ENCODE data around the gene GADL1. TPM values are rescaled to one million over a fixed set of nuclear protein-coding genes. Genes with fewer than 3 reads are reported as not detected.

GADL1 gene
- total RNA-seq, 1 experiment from 2014 or later, result 0.09 TPM

DNA sequence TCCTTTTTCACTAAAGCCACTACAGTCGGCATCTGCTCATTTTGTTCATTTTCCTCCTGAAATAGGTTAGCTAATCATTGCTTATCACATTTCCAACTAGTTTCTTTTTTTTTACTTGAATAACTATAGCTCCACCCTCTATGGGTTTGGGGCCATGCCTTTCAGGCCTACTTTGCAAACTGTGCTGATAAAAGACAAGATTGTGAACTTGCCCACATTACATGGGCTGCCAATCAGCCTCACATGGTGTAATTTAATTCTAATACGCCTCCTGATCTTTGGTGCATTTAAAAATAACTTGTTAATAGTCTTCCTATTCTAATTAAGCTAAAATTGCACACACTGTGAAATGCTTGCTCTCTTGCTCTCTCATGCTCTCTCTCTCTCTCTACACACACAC is 197.6 kb downstream of the GADL1 start:
- no peaks in the 10 kb centered on the region for H3K27me3 ChIP-seq (ENCODE audit: insufficient read depth, low read length)
- H3K79me1 ChIP-seq (ENCODE audit: insufficient read depth, low read depth, low read length, poor library complexity, severe bottlenecking), result no peaks in the 10 kb centered on the region
- H3T11ph ChIP-seq (ENCODE audit: low read length), result no peak overlapping the region
- no peak overlapping the region for H2AK5ac ChIP-seq (ENCODE audit: insufficient read length, low read length)
- Mint-ChIP-seq H3K36me3 (ENCODE audit: insufficient read depth in 1 of 3, low read depth in 3 of 3) (peaks cover 16 to 22% (median 19%) of the 10 kb centered on the region in 3 experiments), H3K27ac (no peak overlapping the region; a peak in 1 of 7 replicates), H3K4me1 (peaks cover 27 to 39% of the 10 kb centered on the region in 2 experiments), H3K4me3 (no peak overlapping the region), H3K9me3 (peaks cover 5 to 11% of the 10 kb centered on the region in 2 experiments; a peak in 4 of 5 replicates), H3K27me3 (ENCODE audit: low read depth) (no peaks in the 10 kb centered on the region)
- H3K4ac ChIP-seq (ENCODE audit: low read depth, low read length), result no peak overlapping the region
- H3K23me2 ChIP-seq (ENCODE audit: insufficient read length, low read depth, low read length, poor library complexity, severe bottlenecking), result no peaks in the 10 kb centered on the region
- H2AFZ ChIP-seq (ENCODE audit: low read length), result no peak overlapping the region
- no peaks in the 10 kb centered on the region for H3K79me2 ChIP-seq (ENCODE audit: insufficient read depth, low read length)
- H3K23ac ChIP-seq (ENCODE audit: insufficient read length, low read depth, low read length), result no peak overlapping the region
- H3K18ac ChIP-seq (ENCODE audit: insufficient read length, low read depth, low read length), result no peak overlapping the region
- H3K14ac ChIP-seq (ENCODE audit: insufficient read depth, low read length), result no peak overlapping the region
- H4K20me1 ChIP-seq (ENCODE audit: control insufficient read depth, insufficient read depth, insufficient read length), result no peaks in the 10 kb centered on the region
- TF ChIP-seq, protein P1, sequence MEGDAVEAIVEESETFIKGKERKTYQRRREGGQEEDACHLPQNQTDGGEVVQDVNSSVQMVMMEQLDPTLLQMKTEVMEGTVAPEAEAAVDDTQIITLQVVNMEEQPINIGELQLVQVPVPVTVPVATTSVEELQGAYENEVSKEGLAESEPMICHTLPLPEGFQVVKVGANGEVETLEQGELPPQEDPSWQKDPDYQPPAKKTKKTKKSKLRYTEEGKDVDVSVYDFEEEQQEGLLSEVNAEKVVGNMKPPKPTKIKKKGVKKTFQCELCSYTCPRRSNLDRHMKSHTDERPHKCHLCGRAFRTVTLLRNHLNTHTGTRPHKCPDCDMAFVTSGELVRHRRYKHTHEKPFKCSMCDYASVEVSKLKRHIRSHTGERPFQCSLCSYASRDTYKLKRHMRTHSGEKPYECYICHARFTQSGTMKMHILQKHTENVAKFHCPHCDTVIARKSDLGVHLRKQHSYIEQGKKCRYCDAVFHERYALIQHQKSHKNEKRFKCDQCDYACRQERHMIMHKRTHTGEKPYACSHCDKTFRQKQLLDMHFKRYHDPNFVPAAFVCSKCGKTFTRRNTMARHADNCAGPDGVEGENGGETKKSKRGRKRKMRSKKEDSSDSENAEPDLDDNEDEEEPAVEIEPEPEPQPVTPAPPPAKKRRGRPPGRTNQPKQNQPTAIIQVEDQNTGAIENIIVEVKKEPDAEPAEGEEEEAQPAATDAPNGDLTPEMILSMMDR (conservative IDR thresholded peaks at IDR 0.05), result no peak
- H2BK12ac ChIP-seq (ENCODE audit: insufficient read length, low read depth, low read length), result no peak overlapping the region
- H3K4me1 ChIP-seq (ENCODE audit: insufficient read depth, low read length), result peaks cover 6% of the 10 kb centered on the region; the same call in 1 of the 2 replicates
- no peaks in the 10 kb centered on the region for H3K9me3 ChIP-seq (ENCODE audit: control insufficient read depth, low read depth, low read length)
- no peak overlapping the region for H3K4me2 ChIP-seq (ENCODE audit: insufficient read depth, insufficient read length, low read length)
- H2BK120ac ChIP-seq (ENCODE audit: low read depth, low read length, poor library complexity, severe bottlenecking), result no peak overlapping the region
- no peak overlapping the region for H2BK15ac ChIP-seq (ENCODE audit: low read depth, low read length)
- no CpG with 5 or more reads among the region's 2 CpGs for WGBS (ENCODE audit: extremely low coverage, insufficient read length, low lambda C conversion rate)
- no peak overlapping the region for H2BK20ac ChIP-seq (ENCODE audit: low read depth, low read length, poor library complexity, severe bottlenecking)
- no peak overlapping the region for H3K56ac ChIP-seq (ENCODE audit: insufficient read length, low read depth, low read length)
- no peak overlapping the region for H4K8ac ChIP-seq (replicated peaks; ENCODE audit: insufficient read length, low read depth, low read length)
- H4K5ac ChIP-seq (ENCODE audit: insufficient read length, low read depth, low read length), result no peak overlapping the region
- no peak overlapping the region for H3K9ac ChIP-seq (ENCODE audit: extremely low read depth, insufficient read length, low read length)
- no peak overlapping the region for H3K27ac ChIP-seq (ENCODE audit: insufficient read length, low read depth, low read length)
- no peak for DNase-seq
- no peak overlapping the region for H2BK5ac ChIP-seq (ENCODE audit: insufficient read length, low read length)
- no peak overlapping the region for H4K91ac ChIP-seq (ENCODE audit: insufficient read length, low read depth, low read length)

Measured in H9 (cell line).